H9 (cell line): ENCODE results near the gene DENND1A. TPM values are rescaled to one million over a fixed set of nuclear protein-coding genes. Genes with fewer than 3 reads are reported as not detected.

ENCODE experiments used
- DNase-seq: peaks from one replicate; pipeline ENCODE4 v3.0.0-alpha.2; 2017
- H2AFZ ChIP-seq: one replicate; pipeline ENCODE4 v1.6.1; 2013; ENCODE audit warnings: mild to moderate bottlenecking, low read length, control low read depth, moderate library complexity
- H2AK5ac ChIP-seq: 2 replicates; pipeline ENCODE4 v1.6.1; 2013; ENCODE audit warnings: low read length, control low read depth, mixed read lengths; ENCODE audit not compliant: insufficient read length
- H2BK120ac ChIP-seq: one replicate; pipeline ENCODE4 v1.6.1; 2013; ENCODE audit warnings: low read depth, mild to moderate bottlenecking, low read length, control low read depth, inconsistent platforms; ENCODE audit not compliant: poor library complexity, severe bottlenecking
- H2BK12ac ChIP-seq: 2 replicates; pipeline ENCODE4 v1.6.1; 2013; ENCODE audit warnings: low read length, control low read depth, mixed read lengths, low read depth; ENCODE audit not compliant: insufficient read length
- H2BK15ac ChIP-seq: 2 replicates; pipeline ENCODE4 v1.6.1; 2013; ENCODE audit warnings: low read depth, low read length, control low read depth
- H2BK20ac ChIP-seq: one replicate; pipeline ENCODE4 v1.6.1; 2013; ENCODE audit warnings: low read depth, mild to moderate bottlenecking, low read length, control low read depth, inconsistent platforms; ENCODE audit not compliant: poor library complexity, severe bottlenecking
- H2BK5ac ChIP-seq: 2 replicates; pipeline ENCODE4 v1.6.1; 2013; ENCODE audit warnings: low read length, control low read depth, mixed read lengths; ENCODE audit not compliant: insufficient read length
- H3K14ac ChIP-seq: 2 replicates; pipeline ENCODE4 v1.6.1; 2013; ENCODE audit warnings: low read length, control low read depth; ENCODE audit not compliant: insufficient read depth
- H3K18ac ChIP-seq: 2 replicates; pipeline ENCODE4 v1.6.1; 2013; ENCODE audit warnings: low read depth, mild to moderate bottlenecking, mixed read lengths, low read length, control low read depth; ENCODE audit not compliant: insufficient read length
- H3K23ac ChIP-seq: 2 replicates; pipeline ENCODE4 v1.6.1; 2013; ENCODE audit warnings: low read length, control low read depth, mixed read lengths, low read depth; ENCODE audit not compliant: insufficient read length
- H3K23me2 ChIP-seq: 2 replicates; pipeline ENCODE4 v1.6.1; 2013; ENCODE audit warnings: low read depth, mild to moderate bottlenecking, mixed read lengths, low read length, control low read depth; ENCODE audit not compliant: insufficient read length, poor library complexity, severe bottlenecking
- H3K27ac ChIP-seq: 2 replicates; pipeline ENCODE4 v1.5.1; 2013; ENCODE audit warnings: low read length, control low read depth, mixed read lengths, low read depth; ENCODE audit not compliant: insufficient read length
- H3K27me3 ChIP-seq: 2 replicates; pipeline ENCODE4 v1.6.1; 2013; ENCODE audit warnings: low read length, control low read depth, inconsistent platforms; ENCODE audit not compliant: insufficient read depth
- H3K4ac ChIP-seq: 2 replicates; pipeline ENCODE4 v1.6.1; 2013; ENCODE audit warnings: low read depth, mild to moderate bottlenecking, control low read depth, inconsistent platforms, low read length, moderate library complexity
- H3K4me1 ChIP-seq: 2 replicates; pipeline ENCODE4 v1.6.1; 2013; ENCODE audit warnings: low read length, control low read depth, inconsistent platforms; ENCODE audit not compliant: insufficient read depth
- H3K4me2 ChIP-seq: 2 replicates; pipeline ENCODE4 v1.6.1; 2013; ENCODE audit warnings: low read length, control low read depth, mixed read lengths; ENCODE audit not compliant: insufficient read length, insufficient read depth
- H3K56ac ChIP-seq: 2 replicates; pipeline ENCODE4 v1.6.1; 2013; ENCODE audit warnings: low read depth, mild to moderate bottlenecking, mixed read lengths, low read length, control low read depth; ENCODE audit not compliant: insufficient read length
- H3K79me1 ChIP-seq: 2 replicates; pipeline ENCODE4 v1.6.1; 2013; ENCODE audit warnings: low read depth, mild to moderate bottlenecking, moderate library complexity, low read length, control low read depth, inconsistent platforms; ENCODE audit not compliant: insufficient read depth, poor library complexity, severe bottlenecking
- H3K79me2 ChIP-seq: 2 replicates; pipeline ENCODE4 v1.6.1; 2013; ENCODE audit warnings: low read length, control low read depth, inconsistent platforms; ENCODE audit not compliant: insufficient read depth
- H3K9ac ChIP-seq: 2 replicates; pipeline ENCODE4 v1.6.1; 2013; ENCODE audit warnings: low read length, control low read depth, mixed read lengths; ENCODE audit not compliant: insufficient read length; ENCODE audit errors: extremely low read depth
- H3K9me3 ChIP-seq: one replicate; pipeline ENCODE4 v1.6.1; 2013; ENCODE audit warnings: low read depth, low read length, inconsistent platforms; ENCODE audit not compliant: control insufficient read depth
- H3T11ph ChIP-seq: one replicate; pipeline ENCODE4 v1.6.1; 2013; ENCODE audit warnings: mild to moderate bottlenecking, low read length, control low read depth, inconsistent platforms
- H4K20me1 ChIP-seq: one replicate; pipeline ENCODE4 v1.6.1; 2013; ENCODE audit not compliant: control insufficient read depth, insufficient read length, insufficient read depth
- H4K5ac ChIP-seq: 2 replicates; pipeline ENCODE4 v1.6.1; 2013; ENCODE audit warnings: low read depth, mild to moderate bottlenecking, mixed read lengths, low read length, control low read depth; ENCODE audit not compliant: insufficient read length
- H4K8ac ChIP-seq: replicated peaks from 2 replicates; pipeline ENCODE4 v1.6.1; 2013; ENCODE audit warnings: low read length, control low read depth, mixed read lengths, low read depth; ENCODE audit not compliant: insufficient read length
- H4K91ac ChIP-seq: 2 replicates; pipeline ENCODE4 v1.6.1; 2013; ENCODE audit warnings: low read depth, mild to moderate bottlenecking, moderate library complexity, mixed read lengths, low read length, control low read depth; ENCODE audit not compliant: insufficient read length
- H3K27ac Mint-ChIP-seq, 3 experiments: 2 replicates in 2 of 3; 3 replicates in 1 of 3; pipeline ENCODE4 v1.8.0; 2020 to 2021; ENCODE audit warnings: mixed read lengths in 3 of 3, mild to moderate bottlenecking in 1 of 3, moderate library complexity in 1 of 3
- H3K27me3 Mint-ChIP-seq: 2 replicates; pipeline ENCODE4 v1.8.0; 2021; ENCODE audit warnings: low read depth, mild to moderate bottlenecking, moderate library complexity, mixed read lengths
- H3K36me3 Mint-ChIP-seq, 3 experiments: 2 replicates in 2 of 3; 3 replicates in 1 of 3; pipeline ENCODE4 v1.8.0; 2020 to 2021; ENCODE audit warnings: low read depth in 3 of 3, mixed read lengths in 3 of 3; ENCODE audit not compliant: insufficient read depth in 1 of 3
- H3K4me1 Mint-ChIP-seq, 2 experiments: 2 replicates each; pipeline ENCODE4 v1.8.0; 2020; ENCODE audit warnings: mixed read lengths in 2 of 2
- H3K4me3 Mint-ChIP-seq, 2 experiments: 2 replicates in 1 of 2; 3 replicates in 1 of 2; pipeline ENCODE4 v1.8.0; 2020 to 2021; ENCODE audit warnings: mild to moderate bottlenecking in 2 of 2, mixed read lengths in 2 of 2, moderate library complexity in 1 of 2
- H3K9me3 Mint-ChIP-seq, 2 experiments: 2 replicates in 1 of 2; 3 replicates in 1 of 2; pipeline ENCODE4 v1.8.0; 2020; ENCODE audit warnings: mild to moderate bottlenecking in 2 of 2, mixed read lengths in 2 of 2, moderate library complexity in 1 of 2
- WGBS: extraction: QIAGEN DNeasy Blood & Tissue Kit; methylation state at CpG from one replicate; pipeline ENCODE4 v1.1.7; 2013; ENCODE audit warnings: missing lambda C conversion rate, low lambda C conversion rate, mixed read lengths; ENCODE audit not compliant: insufficient read length; ENCODE audit errors: extremely low coverage; 5-methylcytosine and 5-hydroxymethylcytosine counted together
- total RNA-seq: library from RNA; stranded (reverse); gene quantifications from 2 replicates; pipeline ENCODE4 v1.2.1, GENCODE V29; 2021
- TF ChIP-seq, protein P1 (sequence below): fragments of 200-600 bp; sonication (generic); conservative IDR thresholded peaks from 3 replicates; pipeline ENCODE4 v1.8.0; 2021; ENCODE audit warnings: antibody characterized with exemption, mild to moderate bottlenecking

DENND1A gene
- total RNA-seq, 1 experiment from 2014 or later = 20.4 TPM

DNA sequence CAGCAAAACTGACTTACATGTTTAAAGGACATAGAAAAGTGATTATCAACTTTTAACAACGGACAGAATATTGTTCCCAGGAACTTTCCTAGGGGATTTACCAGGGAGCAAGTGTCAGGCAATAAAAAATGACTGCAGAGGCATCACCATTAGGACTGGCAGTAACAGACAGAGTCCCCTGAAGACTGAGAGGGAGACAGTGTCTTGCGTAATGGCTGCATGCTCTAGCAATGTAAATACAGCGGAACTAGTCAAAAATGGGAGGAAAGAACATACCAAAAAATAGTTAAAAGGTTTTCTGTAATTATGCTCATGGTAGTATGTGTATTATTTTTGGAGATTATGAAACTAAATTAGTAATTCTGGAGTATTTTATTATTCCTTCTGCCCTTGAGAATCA is 392.1 kb downstream of the DENND1A start:
- Mint-ChIP-seq H3K4me1 (0 out of 4 replicates have a peak, but pooled peaks cover 0 to 2% of the 10 kb centered on the region in 2 experiments), H3K27me3 (no peaks in the 10 kb centered on the region), H3K9me3 (no peaks in the 10 kb centered on the region; a peak in 1 of 5 replicates), H3K4me3 (no peak overlapping the region), H3K36me3 (no peaks in the 10 kb centered on the region; a peak in 1 of 7 replicates), H3K27ac (no peak overlapping the region)
- no peaks in the 10 kb centered on the region for H3K9me3 ChIP-seq
- TF ChIP-seq, protein P1, sequence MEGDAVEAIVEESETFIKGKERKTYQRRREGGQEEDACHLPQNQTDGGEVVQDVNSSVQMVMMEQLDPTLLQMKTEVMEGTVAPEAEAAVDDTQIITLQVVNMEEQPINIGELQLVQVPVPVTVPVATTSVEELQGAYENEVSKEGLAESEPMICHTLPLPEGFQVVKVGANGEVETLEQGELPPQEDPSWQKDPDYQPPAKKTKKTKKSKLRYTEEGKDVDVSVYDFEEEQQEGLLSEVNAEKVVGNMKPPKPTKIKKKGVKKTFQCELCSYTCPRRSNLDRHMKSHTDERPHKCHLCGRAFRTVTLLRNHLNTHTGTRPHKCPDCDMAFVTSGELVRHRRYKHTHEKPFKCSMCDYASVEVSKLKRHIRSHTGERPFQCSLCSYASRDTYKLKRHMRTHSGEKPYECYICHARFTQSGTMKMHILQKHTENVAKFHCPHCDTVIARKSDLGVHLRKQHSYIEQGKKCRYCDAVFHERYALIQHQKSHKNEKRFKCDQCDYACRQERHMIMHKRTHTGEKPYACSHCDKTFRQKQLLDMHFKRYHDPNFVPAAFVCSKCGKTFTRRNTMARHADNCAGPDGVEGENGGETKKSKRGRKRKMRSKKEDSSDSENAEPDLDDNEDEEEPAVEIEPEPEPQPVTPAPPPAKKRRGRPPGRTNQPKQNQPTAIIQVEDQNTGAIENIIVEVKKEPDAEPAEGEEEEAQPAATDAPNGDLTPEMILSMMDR = no peak
- DNase-seq = no peak
- no peak overlapping the region for H3K14ac ChIP-seq
- no peak overlapping the region for H3K56ac ChIP-seq
- H3K23ac ChIP-seq = no peak overlapping the region
- H3K9ac ChIP-seq = no peak overlapping the region
- H2AK5ac ChIP-seq = no peak overlapping the region
- H3K4me2 ChIP-seq = no peak overlapping the region
- no peak overlapping the region for H3K18ac ChIP-seq
- H2BK5ac ChIP-seq = no peak overlapping the region
- H3K79me2 ChIP-seq = no peaks in the 10 kb centered on the region
- H3K4ac ChIP-seq = no peak overlapping the region
- no peaks in the 10 kb centered on the region for H4K20me1 ChIP-seq
- H3T11ph ChIP-seq = no peak overlapping the region
- H3K4me1 ChIP-seq = no peaks in the 10 kb centered on the region
- H4K5ac ChIP-seq = no peak overlapping the region
- no peaks in the 10 kb centered on the region for H3K79me1 ChIP-seq
- H4K8ac ChIP-seq = no peak overlapping the region
- H2BK120ac ChIP-seq = no peak overlapping the region
- H2BK12ac ChIP-seq = no peak overlapping the region
- WGBS = no CpG with 5 or more reads among the region's 3 CpGs
- H3K27ac ChIP-seq = no peak overlapping the region
- H3K23me2 ChIP-seq = no peaks in the 10 kb centered on the region
- H4K91ac ChIP-seq = no peak overlapping the region
- H2BK15ac ChIP-seq = no peak overlapping the region
- H3K27me3 ChIP-seq = no peaks in the 10 kb centered on the region
- no peak overlapping the region for H2BK20ac ChIP-seq
- no peak overlapping the region for H2AFZ ChIP-seq
